Hematopoietic multipotent progenitor cell treated with erythropoietin and hydrocortisone succinate and interleukin-3 and kit ligand, for 6 days (in vitro differentiated cells): ENCODE measurements around the gene PLA2G10.
"Not testable (repeated sequence)": the region's sequence is repeated elsewhere in the genome, so short reads cannot be mapped to it uniquely, and the experiment has no call there.

Experiments used
- DNase-seq: peaks from one replicate; pipeline ENCODE4 v3.0.0-alpha.2; 2015

The PLA2G10 gene, protein sequence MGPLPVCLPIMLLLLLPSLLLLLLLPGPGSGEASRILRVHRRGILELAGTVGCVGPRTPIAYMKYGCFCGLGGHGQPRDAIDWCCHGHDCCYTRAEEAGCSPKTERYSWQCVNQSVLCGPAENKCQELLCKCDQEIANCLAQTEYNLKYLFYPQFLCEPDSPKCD

DNA sequence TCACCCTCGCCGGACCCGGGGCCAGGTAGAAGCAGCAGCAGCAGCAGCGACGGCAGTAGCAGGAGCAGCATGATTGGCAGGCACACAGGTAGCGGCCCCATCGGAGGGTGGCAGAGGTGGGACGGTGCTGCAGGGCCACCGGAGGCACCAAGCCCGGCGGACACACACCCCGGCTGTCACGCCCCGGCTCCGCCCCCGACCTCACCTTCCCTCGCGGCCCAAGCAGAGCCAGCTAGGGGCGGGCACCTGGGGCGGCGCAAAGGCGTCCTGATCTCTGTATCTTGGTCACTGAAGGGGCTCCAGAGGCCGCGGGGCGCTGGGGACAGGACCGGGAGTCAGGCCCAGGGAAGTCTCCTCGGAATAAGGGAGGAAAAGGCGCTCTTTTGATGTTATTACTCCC is at the start of gene PLA2G10:
Gene PLA2G10 (minus strand): TSS at position 180 of the 400 bp plus-strand sequence. CDS start 79 bp downstream, at position 101.
- DNase-seq: not testable (repeated sequence)

DNA sequence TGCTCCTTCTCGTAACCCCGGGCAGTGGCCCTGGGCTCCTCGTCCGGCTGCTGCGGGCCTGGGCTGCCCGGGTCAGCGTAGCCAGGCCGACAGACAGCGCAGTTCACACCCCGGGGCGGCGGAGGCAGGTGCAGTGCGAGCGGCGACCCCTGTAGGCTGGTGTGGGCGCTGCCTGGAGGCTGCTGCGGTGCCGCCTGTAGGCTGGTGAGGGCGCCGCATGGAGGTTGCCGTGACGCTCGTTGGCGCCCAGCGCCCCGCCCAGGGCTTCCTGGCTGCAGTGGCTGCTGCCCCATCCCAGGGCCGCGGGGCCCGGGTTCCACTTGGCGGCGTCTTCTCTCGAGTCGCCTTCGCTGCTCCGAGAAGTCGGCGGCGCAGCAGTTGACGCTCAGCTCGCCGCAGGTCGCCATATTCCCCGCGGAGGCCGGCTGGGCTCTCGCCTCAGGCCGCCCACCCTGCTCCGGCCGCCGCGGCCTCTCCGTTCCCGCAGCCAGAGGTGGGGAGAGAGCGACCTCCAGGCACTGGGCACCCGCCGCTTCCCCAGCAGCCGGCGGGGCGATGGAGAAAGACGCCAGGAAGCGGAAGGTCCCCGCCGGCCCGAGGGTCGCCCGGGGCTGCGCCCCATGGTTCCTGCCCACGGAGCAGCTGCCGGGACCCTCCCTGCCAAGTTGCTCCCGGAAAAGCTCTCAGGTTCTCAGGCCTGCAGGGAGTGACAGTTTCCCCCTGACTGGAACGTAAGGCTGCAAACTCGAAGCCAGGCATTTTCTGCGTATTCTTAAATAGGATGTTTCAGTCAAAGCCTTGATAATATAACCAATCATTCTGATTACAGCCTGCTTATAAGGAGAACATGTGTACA is 48.4 kb upstream of the PLA2G10 start, which contains the start of gene NPIPA2:
Gene NPIPA2 (plus strand): TSS at position 261 of the 856 bp plus-strand sequence. CDS start 5,533 bp downstream, outside the sequence.
- not testable (repeated sequence) for DNase-seq

DNA sequence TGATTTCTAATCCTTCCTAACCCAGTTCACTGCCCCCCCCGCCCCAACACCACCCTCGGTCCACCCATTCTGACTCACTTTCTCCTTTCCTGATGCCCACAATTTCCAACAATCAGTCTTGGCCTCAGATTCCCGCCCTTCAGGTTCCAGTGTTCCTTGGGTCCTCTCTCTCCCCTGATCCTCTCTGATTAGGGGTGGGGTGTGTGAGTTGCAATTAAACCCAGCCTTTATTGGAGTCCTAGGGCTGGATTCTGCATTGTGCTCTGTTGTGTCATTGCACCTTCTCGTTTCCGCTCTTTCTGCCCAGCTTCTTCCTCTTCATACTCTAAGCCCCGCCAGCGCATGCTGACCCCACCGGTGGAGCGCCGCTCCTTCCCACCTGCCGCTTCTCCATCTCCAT is 47.7 kb upstream of the PLA2G10 start:
- not testable (repeated sequence) for DNase-seq

DNA sequence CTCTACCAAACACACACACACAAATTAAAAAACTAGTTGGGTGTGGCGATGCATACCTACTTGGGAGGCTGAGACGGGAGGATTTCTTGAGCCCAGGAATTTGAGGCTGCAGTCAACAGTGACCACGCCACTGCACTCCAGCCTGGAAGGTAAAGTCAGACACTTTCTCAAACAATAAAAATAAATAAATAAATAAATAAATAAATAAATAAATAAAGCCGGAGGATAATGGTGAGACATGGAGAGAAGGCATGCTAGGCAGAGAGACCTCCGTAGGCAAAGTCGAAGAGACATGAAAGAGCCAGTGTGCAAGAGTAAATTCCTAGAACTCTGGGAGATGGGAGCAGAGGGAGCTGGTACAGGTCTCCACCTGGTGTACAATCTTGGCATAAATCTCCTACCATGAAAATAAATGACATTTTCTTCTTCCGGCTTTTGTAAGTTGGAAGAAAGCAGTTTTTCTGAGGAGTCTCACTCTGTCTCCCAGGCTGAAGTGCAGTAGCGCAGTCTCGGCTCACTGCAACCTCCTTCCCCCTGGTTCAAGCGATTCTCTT is 46.8 kb upstream of the PLA2G10 start:
- DNase-seq: not testable (repeated sequence)

DNA sequence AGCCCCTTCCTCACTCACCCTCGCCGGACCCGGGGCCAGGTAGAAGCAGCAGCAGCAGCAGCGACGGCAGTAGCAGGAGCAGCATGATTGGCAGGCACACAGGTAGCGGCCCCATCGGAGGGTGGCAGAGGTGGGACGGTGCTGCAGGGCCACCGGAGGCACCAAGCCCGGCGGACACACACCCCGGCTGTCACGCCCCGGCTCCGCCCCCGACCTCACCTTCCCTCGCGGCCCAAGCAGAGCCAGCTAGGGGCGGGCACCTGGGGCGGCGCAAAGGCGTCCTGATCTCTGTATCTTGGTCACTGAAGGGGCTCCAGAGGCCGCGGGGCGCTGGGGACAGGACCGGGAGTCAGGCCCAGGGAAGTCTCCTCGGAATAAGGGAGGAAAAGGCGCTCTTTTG is 39.1 kb upstream of the PLA2G10 start:
- not testable (repeated sequence) for DNase-seq

DNA sequence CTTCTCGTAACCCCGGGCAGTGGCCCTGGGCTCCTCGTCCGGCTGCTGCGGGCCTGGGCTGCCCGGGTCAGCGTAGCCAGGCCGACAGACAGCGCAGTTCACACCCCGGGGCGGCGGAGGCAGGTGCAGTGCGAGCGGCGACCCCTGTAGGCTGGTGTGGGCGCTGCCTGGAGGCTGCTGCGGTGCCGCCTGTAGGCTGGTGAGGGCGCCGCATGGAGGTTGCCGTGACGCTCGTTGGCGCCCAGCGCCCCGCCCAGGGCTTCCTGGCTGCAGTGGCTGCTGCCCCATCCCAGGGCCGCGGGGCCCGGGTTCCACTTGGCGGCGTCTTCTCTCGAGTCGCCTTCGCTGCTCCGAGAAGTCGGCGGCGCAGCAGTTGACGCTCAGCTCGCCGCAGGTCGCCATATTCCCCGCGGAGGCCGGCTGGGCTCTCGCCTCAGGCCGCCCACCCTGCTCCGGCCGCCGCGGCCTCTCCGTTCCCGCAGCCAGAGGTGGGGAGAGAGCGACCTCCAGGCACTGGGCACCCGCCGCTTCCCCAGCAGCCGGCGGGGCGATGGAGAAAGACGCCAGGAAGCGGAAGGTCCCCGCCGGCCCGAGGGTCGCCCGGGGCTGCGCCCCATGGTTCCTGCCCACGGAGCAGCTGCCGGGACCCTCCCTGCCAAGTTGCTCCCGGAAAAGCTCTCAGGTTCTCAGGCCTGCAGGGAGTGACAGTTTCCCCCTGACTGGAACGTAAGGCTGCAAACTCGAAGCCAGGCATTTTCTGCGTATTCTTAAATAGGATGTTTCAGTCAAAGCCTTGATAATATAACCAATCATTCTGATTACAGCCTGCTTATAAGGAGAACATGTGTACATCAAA is 9.3 kb upstream of the PLA2G10 start, which contains the start of gene NPIPA3:
Gene NPIPA3 (plus strand): TSS at position 256 of the 856 bp plus-strand sequence. CDS start 5,533 bp downstream, outside the sequence.
- DNase-seq: not testable (repeated sequence)

DNA sequence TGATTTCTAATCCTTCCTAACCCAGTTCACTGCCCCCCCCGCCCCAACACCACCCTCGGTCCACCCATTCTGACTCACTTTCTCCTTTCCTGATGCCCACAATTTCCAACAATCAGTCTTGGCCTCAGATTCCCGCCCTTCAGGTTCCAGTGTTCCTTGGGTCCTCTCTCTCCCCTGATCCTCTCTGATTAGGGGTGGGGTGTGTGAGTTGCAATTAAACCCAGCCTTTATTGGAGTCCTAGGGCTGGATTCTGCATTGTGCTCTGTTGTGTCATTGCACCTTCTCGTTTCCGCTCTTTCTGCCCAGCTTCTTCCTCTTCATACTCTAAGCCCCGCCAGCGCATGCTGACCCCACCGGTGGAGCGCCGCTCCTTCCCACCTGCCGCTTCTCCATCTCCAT is 8.6 kb upstream of the PLA2G10 start:
- not testable (repeated sequence) for DNase-seq

DNA sequence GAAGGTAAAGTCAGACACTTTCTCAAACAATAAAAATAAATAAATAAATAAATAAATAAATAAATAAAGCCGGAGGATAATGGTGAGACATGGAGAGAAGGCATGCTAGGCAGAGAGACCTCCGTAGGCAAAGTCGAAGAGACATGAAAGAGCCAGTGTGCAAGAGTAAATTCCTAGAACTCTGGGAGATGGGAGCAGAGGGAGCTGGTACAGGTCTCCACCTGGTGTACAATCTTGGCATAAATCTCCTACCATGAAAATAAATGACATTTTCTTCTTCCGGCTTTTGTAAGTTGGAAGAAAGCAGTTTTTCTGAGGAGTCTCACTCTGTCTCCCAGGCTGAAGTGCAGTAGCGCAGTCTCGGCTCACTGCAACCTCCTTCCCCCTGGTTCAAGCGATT is 7.8 kb upstream of the PLA2G10 start:
- DNase-seq: not testable (repeated sequence)

DNA sequence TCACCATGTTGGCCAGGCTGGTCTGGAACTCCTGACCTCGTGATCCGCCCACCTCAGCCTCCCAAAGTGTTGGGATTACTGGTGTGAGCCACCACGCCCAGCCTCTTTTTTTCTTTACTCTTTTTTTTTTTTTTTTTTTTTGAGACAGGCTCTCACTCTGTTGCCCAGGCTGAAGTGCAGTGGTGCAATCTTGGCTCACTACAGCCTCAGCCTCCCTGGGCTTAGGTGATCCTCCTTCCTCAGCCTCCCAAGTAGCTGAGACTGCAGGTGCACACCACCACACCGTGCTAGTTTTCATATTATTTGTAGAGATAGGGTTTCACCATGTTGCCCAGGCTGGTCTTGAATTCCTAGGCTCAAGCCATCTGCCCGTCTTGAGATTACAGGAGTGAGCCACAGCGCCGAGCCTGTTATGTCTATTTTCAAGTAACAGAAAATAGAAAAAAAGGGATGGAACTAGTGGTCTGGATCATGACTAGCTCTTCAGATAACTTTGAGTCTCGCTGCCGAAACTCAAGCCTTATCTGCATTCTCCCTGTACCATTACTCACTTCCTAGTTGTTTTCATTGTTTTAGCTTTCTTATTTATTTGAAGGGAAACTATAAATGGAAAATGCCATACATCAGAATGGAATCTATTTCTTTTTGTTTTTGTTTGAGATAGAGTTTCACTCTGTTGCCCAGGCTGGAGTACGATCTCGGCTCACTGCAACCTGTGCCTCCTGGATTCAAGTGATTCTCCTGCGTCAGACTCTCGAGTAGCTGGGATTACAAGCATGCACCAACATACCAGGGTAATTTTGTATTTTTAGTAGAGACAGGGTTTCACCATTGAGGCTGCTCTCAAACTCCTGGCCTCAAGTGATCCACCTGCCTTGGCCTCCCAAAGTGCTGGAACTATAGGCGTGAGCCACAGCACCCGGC is 8.0 kb downstream of the PLA2G10 start:
- DNase-seq: peak; percentile 53

DNA sequence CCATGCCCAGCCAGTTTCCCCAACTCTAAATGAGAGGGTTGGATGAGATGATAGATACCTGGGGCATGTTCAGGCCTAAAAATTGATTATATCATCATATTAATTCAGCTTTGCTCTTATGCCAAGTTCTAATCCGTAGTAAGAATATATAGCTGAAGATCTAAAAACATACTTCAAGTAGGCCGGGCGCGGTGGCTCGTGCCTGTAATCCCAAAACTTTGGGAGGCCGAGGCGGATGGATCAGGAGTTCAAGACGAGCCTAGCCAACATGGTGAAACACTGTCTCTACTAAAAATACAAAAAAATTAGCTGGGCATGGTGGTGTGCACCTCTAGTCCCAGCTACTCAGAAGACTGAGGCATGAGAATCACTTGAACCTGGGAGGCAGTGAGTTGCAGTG is 12.0 kb downstream of the PLA2G10 start:
- no peak for DNase-seq

DNA sequence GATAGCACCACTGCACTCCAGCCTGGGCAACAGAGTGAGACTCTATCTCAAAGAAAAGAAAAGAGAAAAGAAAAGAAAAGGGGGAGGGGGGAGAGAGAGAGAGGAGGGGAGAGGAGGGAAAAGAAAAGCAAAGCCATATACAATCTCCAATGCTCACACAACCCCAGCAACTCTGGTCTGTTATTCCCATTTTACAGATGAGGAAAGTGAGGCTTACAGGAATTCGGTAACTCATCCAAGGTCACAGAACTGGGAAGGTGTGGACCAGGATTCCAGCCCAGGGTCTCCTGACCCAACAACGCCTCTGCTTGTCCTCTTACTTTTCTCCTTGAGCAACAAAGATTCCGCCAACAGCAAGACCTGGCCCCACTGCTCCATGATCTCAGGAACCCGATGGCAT is 13.0 kb downstream of the PLA2G10 start:
- no peak for DNase-seq

DNA sequence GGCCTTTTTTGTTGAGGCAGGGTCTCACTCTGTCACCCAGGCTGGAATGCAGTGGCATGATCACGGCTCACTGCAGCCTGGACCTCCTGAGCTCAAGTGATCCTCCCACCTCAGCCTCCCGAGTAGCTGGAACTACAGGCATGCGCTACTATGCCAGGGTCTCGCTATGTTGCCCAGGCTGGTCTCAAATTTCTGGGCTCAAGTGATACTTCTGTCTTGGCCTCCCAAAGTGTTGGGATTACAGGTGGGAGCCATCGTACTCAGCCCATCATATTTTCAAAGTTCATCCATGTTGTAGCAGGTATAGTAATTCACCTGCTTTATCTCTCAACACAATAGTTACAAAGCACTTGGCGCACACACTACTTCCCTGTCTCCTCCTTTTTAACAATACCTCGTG is 13.7 kb downstream of the PLA2G10 start:
- not testable (repeated sequence) for DNase-seq

DNA sequence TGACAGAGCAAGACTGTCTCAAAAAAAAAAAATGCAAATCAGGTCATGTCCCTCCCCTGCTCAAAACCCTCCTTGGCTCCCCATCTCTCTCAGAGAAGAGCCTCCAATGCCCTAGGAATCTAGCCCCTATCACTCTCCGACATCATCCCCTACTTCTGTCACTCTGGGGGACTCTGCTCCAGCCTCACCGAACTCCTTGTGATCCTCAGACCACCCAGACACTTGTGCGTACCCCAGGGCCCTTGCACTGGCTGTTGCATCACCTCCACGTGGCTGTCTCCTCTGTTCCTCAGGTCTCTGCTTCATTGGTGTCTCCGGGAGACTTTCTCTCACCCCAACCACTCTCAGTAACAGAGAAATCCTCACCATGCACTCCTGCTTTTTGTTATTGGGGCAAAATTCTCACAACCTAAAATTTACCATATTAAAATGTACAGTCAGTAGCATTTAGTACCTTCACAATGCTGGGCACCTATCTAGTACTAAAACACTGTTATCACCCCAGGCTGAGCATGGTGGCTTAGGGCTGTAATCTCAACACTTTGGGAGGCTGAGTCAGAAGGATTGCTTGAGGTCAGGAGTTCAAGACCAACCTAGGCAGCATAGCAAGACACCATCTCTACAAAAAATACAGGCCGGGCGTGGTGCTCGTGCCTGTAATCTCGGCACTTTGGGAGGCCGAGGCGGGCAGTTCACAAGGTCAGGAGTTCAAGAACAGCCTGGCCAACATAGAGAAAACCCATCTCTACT is 15.2 kb downstream of the PLA2G10 start:
- no peak for DNase-seq

DNA sequence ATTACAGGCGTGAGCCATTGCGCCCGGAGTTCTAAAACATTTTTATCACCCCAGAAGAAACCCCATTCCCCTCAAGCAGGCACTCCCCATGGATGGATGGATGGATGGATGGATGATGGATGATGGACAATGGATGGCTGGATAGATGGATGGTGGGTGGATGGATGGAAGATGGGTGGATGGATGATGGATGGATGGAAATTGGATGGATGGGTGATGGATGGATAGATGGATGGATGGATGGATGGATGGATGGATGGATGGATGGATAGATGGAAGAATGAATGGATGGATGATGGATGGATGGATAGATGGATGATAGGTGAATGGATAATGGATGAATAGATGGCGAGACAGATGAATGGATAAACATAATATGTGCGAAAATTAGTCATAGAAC is 16.5 kb downstream of the PLA2G10 start:
- DNase-seq: no peak

DNA sequence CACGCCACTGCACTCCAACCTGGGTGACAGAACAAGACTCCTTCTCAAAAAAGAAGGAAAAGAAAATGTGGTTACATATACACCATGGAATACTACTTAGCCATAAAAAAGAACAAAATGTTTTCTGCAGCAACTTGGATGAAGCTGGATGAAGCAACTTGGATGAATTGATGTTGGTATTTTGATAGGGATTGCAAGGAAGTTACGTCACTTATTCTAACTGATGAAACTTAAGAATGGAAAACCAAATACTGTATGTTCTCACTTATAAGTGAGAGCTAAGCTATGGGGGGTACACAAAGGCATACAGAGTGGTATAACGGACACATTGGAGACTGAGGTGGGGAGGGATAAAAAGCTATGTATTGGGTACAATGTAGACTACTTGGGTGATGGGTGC is 17.5 kb downstream of the PLA2G10 start:
- no peak for DNase-seq

DNA sequence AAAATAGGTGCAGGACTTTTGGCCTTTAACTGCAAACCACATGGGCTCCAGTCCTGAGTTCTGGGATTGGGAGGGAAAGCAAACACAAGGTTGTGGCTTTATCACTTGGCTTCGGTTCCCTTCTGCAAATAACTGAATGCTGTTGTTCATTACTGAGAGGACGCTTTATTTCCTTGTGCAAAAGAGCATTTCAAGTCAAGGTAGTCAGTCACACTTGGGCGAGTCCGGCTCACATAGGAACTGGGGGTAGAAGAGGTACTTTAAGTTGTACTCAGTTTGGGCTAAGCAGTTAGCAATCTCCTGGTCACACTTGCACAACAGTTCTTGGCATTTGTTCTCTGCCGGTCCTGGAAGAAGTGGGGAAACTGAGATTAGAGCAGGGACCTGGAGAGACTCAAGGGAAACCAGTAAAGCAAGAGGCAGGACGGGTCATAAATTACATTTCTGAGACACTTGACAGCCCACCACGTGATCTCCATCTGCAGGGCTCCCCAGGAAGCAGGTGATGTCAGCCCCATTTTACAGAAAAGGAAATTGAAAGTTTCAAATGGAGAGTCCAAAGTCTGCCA is 21.6 kb downstream of the PLA2G10 start:
- DNase-seq: no peak

DNA sequence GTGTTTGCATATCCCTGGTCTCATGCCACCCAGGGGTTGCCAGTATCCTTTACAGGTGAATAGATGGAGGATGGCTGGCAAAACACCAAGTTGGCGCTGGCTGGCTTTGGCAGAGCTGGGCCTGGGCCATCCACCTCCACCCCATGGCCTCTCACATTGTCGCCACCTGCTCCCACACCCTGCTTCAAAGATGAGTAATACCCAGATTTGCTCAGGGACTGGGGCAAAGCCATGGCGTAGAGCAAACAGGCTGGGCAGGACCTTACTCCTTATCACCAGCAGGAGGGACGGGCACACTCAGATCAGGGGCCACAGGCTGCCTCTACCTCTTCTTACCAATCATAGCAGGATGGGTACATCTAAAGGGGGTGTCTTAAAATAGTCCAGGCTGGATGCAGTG is 24.3 kb downstream of the PLA2G10 start:
- peak; percentile 12 for DNase-seq

DNA sequence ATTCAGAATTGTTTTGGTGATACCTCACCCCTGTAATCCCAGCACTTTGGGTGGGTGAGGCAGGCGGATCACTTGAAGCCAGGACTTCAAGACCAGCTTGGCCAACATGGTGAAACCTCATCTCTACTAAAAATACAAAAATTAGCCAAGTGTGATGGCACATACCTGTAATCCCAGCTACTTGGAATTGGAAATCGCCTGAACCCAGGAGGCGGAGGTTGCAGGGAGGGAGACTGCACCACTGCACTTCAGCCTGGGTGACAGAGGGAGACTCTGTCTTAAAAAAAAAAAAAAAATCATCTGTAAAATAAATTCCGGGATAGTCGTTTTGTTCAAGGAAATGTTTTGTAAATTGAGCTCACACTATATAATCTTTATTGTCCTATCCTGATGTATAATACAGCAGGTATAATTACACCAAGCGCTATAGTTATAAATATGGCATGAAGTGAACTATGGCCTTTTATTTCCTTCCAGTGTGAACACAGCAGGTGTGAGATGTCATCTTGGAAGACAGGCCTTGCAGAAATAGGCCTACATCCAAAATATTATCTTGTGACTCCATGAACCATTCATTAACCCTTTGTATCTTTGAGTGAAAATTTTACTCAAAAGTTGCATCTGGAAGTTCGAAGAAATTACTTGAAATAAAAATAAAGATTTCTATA is 25.4 kb downstream of the PLA2G10 start:
- DNase-seq: no peak

DNA sequence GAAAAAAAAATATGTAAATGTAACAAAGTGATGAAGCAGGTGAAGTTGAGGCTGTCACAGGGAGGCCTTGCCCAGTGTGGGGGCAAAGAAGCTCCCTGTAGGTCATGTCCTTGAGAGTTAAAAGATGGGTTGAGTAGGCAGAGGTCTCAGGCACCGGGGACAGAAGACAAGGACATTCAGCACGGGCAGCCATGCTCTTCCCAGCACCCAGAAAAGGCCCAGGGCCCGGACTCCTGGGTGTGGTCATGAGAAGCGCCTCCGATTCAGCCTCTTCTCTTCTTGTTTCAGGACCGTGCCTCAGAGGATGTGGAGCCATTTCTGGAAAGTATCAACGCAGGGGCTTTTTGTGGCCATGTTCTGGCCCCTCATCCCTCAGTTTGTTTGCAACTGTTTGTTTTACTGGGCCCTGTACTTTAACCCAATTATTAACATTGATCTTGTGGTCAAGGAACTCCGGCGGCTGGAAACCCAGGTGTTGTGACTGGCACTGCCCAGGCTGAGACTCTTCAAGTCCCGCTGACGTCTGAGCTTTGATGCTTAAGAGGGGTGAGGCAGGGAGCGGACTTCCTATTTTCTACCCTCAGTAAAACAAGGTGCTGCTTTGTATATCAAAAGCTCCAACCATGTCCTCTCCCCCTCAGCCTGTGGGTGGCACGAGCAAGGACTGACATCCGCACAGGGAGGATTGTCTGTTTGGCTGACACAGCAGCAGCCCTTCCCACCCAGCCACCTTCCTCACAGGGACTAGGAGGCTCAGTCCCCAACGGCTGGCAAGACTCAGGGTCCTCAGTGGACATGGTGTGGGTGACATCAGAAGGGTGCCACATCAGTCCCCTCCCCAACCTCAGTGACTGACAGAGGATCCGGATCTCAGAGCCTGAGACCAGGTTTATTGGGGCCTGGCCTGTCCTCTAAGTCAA is 26.5 kb downstream of the PLA2G10 start:
- DNase-seq: no peak
